ENCODE results near the gene ABCC1. TPM values are rescaled to one million over a fixed set of nuclear protein-coding genes. Genes with fewer than 3 reads are reported as not detected.

Gene ABCC1
- total and polyA plus RNA-seq, 2 experiments from 2014 or later = 7.0 to 9.3 TPM

- WGBS (ENCODE audit: low lambda C conversion rate, missing lambda C conversion rate) = 98% methylated on average over 7 of the region's 7 CpGs
- TF ChIP-seq EZH2phosphoT487 (IDR thresholded peaks at IDR 0.05; ENCODE audit: low read depth, severe bottlenecking, unreplicated experiment) (no peak), CTCF (IDR thresholded peaks at IDR 0.05; ENCODE audit: poor library complexity) (no peak), EZH2 (IDR thresholded peaks at IDR 0.05; ENCODE audit: borderline replicate concordance) (no peak)
- DNase-seq (ENCODE audit: low spot score) = no peak
- Histone ChIP-seq H3K27ac (peak overlapping the region; percentile 76), H3K4me2 (no peak overlapping the region), H4K20me1 (ENCODE audit: insufficient read depth, poor library complexity, severe bottlenecking) (no peaks in the 10 kb centered on the region), H2AFZ (no peak overlapping the region), H3K36me3 (replicated peaks; ENCODE audit: insufficient read depth, low read depth) (no peaks in the 10 kb centered on the region), H3K79me2 (peaks cover 17% of the 10 kb centered on the region), H3K4me1 (ENCODE audit: insufficient read depth) (peaks cover 3% of the 10 kb centered on the region), H3K27me3 (no peaks in the 10 kb centered on the region), H3K4me3 (no peak overlapping the region), H3K9me3 (ENCODE audit: low read depth) (no peaks in the 10 kb centered on the region), H3K9me2 (replicated peaks; ENCODE audit: insufficient read depth) (no peaks in the 10 kb centered on the region)
These were observed 27.7 kb downstream of the ABCC1 start for GRCh38 chr16:15976929-15977637.

GRCh38 chr16:15979801-15980200, 30.4 kb downstream of the ABCC1 start:
- TF ChIP-seq EZH2 (IDR thresholded peaks at IDR 0.05; ENCODE audit: borderline replicate concordance) = no peak
- no peak for TF ChIP-seq CTCF (IDR thresholded peaks at IDR 0.05; ENCODE audit: poor library complexity)
- no peak for TF ChIP-seq EZH2phosphoT487 (IDR thresholded peaks at IDR 0.05; ENCODE audit: low read depth, severe bottlenecking, unreplicated experiment)
- H3K27ac ChIP-seq = no peak overlapping the region
- no peaks in the 10 kb centered on the region for H3K9me3 ChIP-seq (ENCODE audit: low read depth)
- H3K9me2 ChIP-seq (replicated peaks; ENCODE audit: insufficient read depth) = no peaks in the 10 kb centered on the region
- DNase-seq (ENCODE audit: low spot score) = no peak
- peaks cover 3% of the 10 kb centered on the region for H3K4me1 ChIP-seq (ENCODE audit: insufficient read depth)
- WGBS (ENCODE audit: low lambda C conversion rate, missing lambda C conversion rate) = 94% methylated on average over 3 of the region's 3 CpGs
- H2AFZ ChIP-seq = no peak overlapping the region
- no peak overlapping the region for H3K4me2 ChIP-seq
- no peaks in the 10 kb centered on the region for H4K20me1 ChIP-seq (ENCODE audit: insufficient read depth, poor library complexity, severe bottlenecking)
- no peaks in the 10 kb centered on the region for H3K36me3 ChIP-seq (replicated peaks; ENCODE audit: insufficient read depth, low read depth)
- H3K79me2 ChIP-seq = peaks cover 13% of the 10 kb centered on the region
- H3K4me3 ChIP-seq = no peak overlapping the region
- no peaks in the 10 kb centered on the region for H3K27me3 ChIP-seq

- Histone ChIP-seq H3K4me1 (ENCODE audit: insufficient read depth) (peaks cover 3% of the 10 kb centered on the region), H3K9me3 (ENCODE audit: low read depth) (no peaks in the 10 kb centered on the region), H3K27me3 (no peaks in the 10 kb centered on the region), H3K36me3 (replicated peaks; ENCODE audit: insufficient read depth, low read depth) (no peaks in the 10 kb centered on the region), H3K27ac (no peak overlapping the region), H3K4me2 (no peak overlapping the region), H4K20me1 (ENCODE audit: insufficient read depth, poor library complexity, severe bottlenecking) (no peaks in the 10 kb centered on the region), H3K79me2 (peaks cover 13% of the 10 kb centered on the region), H3K9me2 (replicated peaks; ENCODE audit: insufficient read depth) (no peaks in the 10 kb centered on the region), H3K4me3 (no peak overlapping the region), H2AFZ (no peak overlapping the region)
- no peak for DNase-seq (ENCODE audit: low spot score)
- WGBS (ENCODE audit: low lambda C conversion rate, missing lambda C conversion rate) = 98% methylated on average over 3 of the region's 3 CpGs
- no peak for TF ChIP-seq CTCF (IDR thresholded peaks at IDR 0.05; ENCODE audit: poor library complexity)
These were observed 30.9 kb downstream of the ABCC1 start for GRCh38 chr16:15980329-15980728.
